Kidney (tissue), 14 donors: ENCODE results near the gene PCNX1. TPM values are rescaled to one million over a fixed set of nuclear protein-coding genes. Genes with fewer than 3 reads are reported as not detected.
"Not testable (repeated sequence)": the region's sequence is repeated elsewhere in the genome, so short reads cannot be mapped to it uniquely, and the experiment has no call there.

Source experiments
- DNase-seq, 5 donors: peaks; one replicate each; pipeline ENCODE4 v3.0.0-alpha.2; 2013 to 2020
- FAIRE-seq: peaks from 2 replicates; lab custom pipeline; 2012; peaks lifted over from hg19 to GRCh38; lab: Jason Lieb, UNC
- H3K27ac ChIP-seq, 2 donors: one replicate each; pipeline ENCODE4 v1.7.0; 2013; ENCODE audit warnings: low read depth in 2 of 2, low read length in 2 of 2, inconsistent platforms in 1 of 2
- H3K27me3 ChIP-seq: one replicate; pipeline ENCODE4 v1.7.1; 2013; ENCODE audit warnings: low read length, inconsistent platforms; ENCODE audit not compliant: control insufficient read depth, insufficient read depth
- H3K36me3 ChIP-seq, 3 donors: one replicate each; pipeline versions ENCODE4 v1.7.0 to v1.7.1; 2013; ENCODE audit warnings: low read length in 3 of 3, control low read depth in 1 of 3, inconsistent platforms in 1 of 3; ENCODE audit not compliant: insufficient read depth in 3 of 3, control insufficient read depth in 2 of 3
- H3K4me1 ChIP-seq, 3 donors: one replicate each; pipeline versions ENCODE4 v1.7.0 to v1.7.1; 2013; ENCODE audit warnings: low read length in 3 of 3, inconsistent platforms in 1 of 3, low read depth in 1 of 3; ENCODE audit not compliant: control insufficient read depth in 2 of 3, insufficient read depth in 2 of 3
- H3K4me3 ChIP-seq, 3 donors: one replicate each; pipeline versions ENCODE4 v1.7.0 to v1.8.1; 2013; ENCODE audit warnings: low read length in 3 of 3, control low read depth in 1 of 3, inconsistent platforms in 1 of 3
- H3K9ac ChIP-seq, 3 donors: one replicate each; pipeline versions ENCODE4 v1.7.0 to v1.7.1; 2013; ENCODE audit warnings: low read length in 3 of 3, control low read depth in 1 of 3, inconsistent platforms in 1 of 3
- H3K9me3 ChIP-seq, 3 donors: one replicate each; pipeline versions ENCODE4 v1.7.0 to v1.7.1; 2013; ENCODE audit warnings: low read length in 3 of 3, control low read depth in 1 of 3, inconsistent platforms in 1 of 3; ENCODE audit not compliant: control insufficient read depth in 2 of 3, insufficient read depth in 1 of 3
- CTCF ChIP-seq: IDR thresholded peaks from 3 replicates; pipeline ENCODE4 v1.5.1; 2012; ENCODE audit warnings: mild to moderate bottlenecking, moderate library complexity, borderline replicate concordance; ENCODE audit not compliant: insufficient read depth; ENCODE audit errors: extremely low read depth
- intact Hi-C: fragments of 100-400 bp; cut with DNase I; formaldehyde crosslinking; loops from one replicate; pipeline ENCODE4 v1.11.1; 2022
- polyA plus RNA-seq: library from polyadenylated mRNA; stranded (reverse); fragments of 350-450 nt; fragmentation: Illumina TruSeq; extraction: RNeasy Lipid Tissue Mini Kit (QIAGEN cat#74804); gene quantifications from one replicate; pipeline ENCODE4 v1.2.3, GENCODE V29; 2014; ENCODE audit warnings: low read depth, low replicate concordance; ENCODE audit not compliant: insufficient read depth
- total RNA-seq: library from RNA; stranded (reverse); fragmentation: NEBNext Ultra II Directional; extraction: Animal tissue kit (Norgen Biotek cat#: 25700); gene quantifications from one replicate; pipeline ENCODE4 v1.2.1, GENCODE V29; 2021
- donor health status: control.
- donor health status: control.
- donor health status: control.
- donor health status: control.
- donor health status: control.
- donor health status: DM: yes; HTN: yes; CAD: no.
- donor health status: Normal renal cell carcinoma (clear cell type).

Gene PCNX1
- total and polyA plus RNA-seq, 2 donors from 2014 or later = 16.2 to 55.2 TPM

GRCh38 chr14:71062581-71063303 is 155.5 kb downstream of the PCNX1 start:
- TF ChIP-seq CTCF = no peak
- peaks cover 9 to 35% (median 14%) of the 10 kb centered on the region in 3 donors for H3K36me3 ChIP-seq
- DNase-seq (no peak), FAIRE-seq (no peak)
- no peak overlapping the region for H3K4me3 ChIP-seq
- H3K9me3 ChIP-seq = peaks cover 0 to 2% (median 0%) of the 10 kb centered on the region in 3 donors
- no peak overlapping the region for H3K27ac ChIP-seq
- no peaks in the 10 kb centered on the region for H3K4me1 ChIP-seq
- no peaks in the 10 kb centered on the region for H3K27me3 ChIP-seq
- H3K9ac ChIP-seq = no peak overlapping the region
- intact Hi-C loops = no loop called here

GRCh38 chr14:71063351-71063750 is 156.1 kb downstream of the PCNX1 start:
- Histone ChIP-seq H3K9me3 (peaks cover 0 to 2% (median 0%) of the 10 kb centered on the region in 3 donors), H3K4me1 (no peaks in the 10 kb centered on the region), H3K27me3 (no peaks in the 10 kb centered on the region), H3K9ac (no peak overlapping the region), H3K4me3 (no peak overlapping the region), H3K36me3 (peaks cover 9 to 34% (median 14%) of the 10 kb centered on the region in 3 donors), H3K27ac (no peak overlapping the region)
- TF ChIP-seq CTCF = no peak
- intact Hi-C loops = no loop called here
- DNase-seq (no peak), FAIRE-seq (no peak)

- H3K27me3 ChIP-seq, H3K9ac ChIP-seq, H3K27ac ChIP-seq, FAIRE-seq, H3K4me3 ChIP-seq, H3K9me3 ChIP-seq, H3K4me1 ChIP-seq, DNase-seq, intact Hi-C loops: not testable (repeated sequence)
- H3K36me3 ChIP-seq = peaks cover 9 to 28% (median 12%) of the 10 kb centered on the region in 3 donors
Observed at GRCh38 chr14:71064747-71065146, 157.5 kb downstream of the PCNX1 start.

DNA sequence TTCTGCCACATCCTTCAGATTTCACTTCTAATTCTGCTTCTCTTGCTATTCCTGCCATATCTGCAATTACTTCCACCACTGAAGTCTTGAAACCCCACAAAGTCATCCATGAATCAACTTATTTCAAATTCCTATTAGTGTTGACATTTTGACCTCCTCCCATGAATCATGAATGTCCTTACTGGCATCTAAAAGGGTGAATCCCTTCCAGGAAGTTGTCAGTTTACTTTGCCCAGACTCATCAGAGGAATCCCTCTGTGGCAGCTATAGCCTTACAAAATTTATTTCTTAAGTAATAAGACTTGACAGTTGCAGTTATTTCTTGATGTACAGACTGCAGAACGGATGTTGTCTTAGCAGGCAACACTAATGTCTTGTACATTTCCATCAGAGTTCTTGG is 162.9 kb downstream of the PCNX1 start:
- DNase-seq (no peak), FAIRE-seq (no peak)
- intact Hi-C loops = no loop called here
- Histone ChIP-seq H3K27ac (no peak overlapping the region), H3K4me1 (no peaks in the 10 kb centered on the region), H3K9ac (no peak overlapping the region), H3K27me3 (no peaks in the 10 kb centered on the region), H3K36me3 (peaks cover 12 to 19% (median 15%) of the 10 kb centered on the region in 3 donors), H3K9me3 (peaks cover 0 to 2% (median under 1%) of the 10 kb centered on the region in 3 donors), H3K4me3 (no peak overlapping the region)
- TF ChIP-seq CTCF = no peak
